HG02678 (cell line): Measurements from ENCODE around the gene FLYWCH1.
"Not testable (repeated sequence)": the region's sequence is repeated elsewhere in the genome, so short reads cannot be mapped to it uniquely, and the experiment has no call there.

Source experiments
- ATAC-seq: cut with Tn5 transposase; IDR thresholded peaks from one replicate; pipeline ENCODE4 v1.9.1; 2021; ENCODE audit warnings: mild to moderate bottlenecking, moderate library complexity; ENCODE audit not compliant: unreplicated experiment

FLYWCH1 gene

DNA sequence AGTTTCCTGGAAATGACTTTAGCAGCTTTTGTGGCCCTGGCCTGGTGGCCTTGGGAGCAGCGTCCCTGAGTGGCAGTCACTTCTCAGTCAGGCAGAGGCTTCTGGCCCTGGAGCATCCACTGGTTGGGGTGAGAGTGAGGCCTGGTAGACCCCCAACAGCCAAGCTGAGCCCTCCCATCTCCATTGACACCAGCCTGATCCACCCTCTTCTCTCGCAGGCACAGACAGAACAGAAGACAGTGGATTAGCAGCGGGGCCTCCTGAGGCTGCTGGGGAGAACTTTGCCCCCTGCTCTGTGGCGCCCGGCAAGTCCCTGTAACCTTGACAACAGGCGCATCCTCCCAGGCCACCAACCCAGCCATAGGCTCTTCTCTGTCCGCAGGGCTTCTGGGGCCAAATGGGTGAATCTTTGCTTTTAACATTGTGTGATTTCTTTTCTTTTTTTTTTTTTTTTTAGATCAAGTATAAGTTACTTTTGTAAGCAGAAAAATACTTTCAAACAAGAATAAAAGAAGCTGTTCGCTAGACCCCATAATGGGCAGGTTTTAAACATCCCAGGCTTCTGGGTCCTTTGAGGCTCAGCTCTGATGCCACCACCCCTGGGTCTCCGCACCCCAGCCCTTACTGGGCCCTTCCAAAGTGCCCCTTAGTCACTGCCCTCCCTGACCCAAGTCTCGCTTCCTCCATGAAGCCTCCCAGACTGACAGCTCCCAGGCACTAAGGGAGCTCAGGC is 12.7 kb upstream of the FLYWCH1 start:
- ATAC-seq: no peak

DNA sequence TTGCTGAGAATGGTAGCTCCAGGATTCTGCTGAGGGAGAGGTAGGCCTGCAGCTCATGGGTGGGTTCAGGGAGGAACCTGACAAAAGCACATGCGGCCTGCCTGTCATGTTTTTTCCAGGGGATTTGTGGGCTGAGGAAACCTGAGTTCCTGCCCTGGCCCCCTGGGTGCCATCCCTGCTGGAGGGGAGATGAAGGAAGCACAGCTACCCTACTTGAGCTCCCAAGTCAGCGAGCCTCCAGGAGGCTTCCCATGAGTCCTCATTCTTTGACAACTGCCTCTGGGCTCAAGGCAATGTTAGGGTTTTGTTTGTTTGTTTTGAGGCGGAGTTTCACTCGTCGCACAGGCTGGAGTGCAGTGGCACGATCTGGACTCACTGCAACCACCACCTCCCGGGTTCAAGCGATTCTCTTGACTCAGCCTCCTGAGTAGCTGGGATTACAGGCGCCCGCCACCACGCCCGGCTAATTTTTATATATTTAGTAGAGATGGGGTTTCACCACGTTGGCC is 12.1 kb upstream of the FLYWCH1 start:
- ATAC-seq: no peak

DNA sequence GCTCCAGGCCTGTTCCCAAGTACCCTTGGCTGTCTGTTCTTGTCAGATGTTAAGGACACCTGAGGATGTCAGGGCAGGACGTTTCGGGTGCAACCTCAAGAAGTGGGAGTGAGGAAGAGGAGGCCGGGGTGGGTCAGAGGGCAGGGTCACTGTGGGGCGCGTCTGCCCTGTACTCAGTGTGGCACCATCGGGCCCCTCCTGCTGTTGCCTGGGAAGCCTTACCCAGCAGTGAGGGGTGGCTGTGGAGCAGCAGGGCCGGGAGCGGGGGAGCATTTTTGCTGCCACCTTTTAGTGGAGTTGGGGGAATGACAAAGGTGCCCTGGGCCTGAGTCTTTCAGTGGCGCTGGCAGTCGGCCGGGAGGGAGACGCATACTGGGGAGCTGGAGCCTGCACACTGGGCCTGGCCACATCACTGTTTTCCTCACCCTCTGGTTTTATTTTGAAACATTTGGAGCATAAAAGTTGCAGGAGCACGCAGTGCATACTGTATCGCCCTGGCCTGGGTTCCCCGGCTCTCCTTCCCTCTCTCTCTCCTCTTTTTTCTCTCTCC is 11.1 kb upstream of the FLYWCH1 start:
- ATAC-seq: no peak

DNA sequence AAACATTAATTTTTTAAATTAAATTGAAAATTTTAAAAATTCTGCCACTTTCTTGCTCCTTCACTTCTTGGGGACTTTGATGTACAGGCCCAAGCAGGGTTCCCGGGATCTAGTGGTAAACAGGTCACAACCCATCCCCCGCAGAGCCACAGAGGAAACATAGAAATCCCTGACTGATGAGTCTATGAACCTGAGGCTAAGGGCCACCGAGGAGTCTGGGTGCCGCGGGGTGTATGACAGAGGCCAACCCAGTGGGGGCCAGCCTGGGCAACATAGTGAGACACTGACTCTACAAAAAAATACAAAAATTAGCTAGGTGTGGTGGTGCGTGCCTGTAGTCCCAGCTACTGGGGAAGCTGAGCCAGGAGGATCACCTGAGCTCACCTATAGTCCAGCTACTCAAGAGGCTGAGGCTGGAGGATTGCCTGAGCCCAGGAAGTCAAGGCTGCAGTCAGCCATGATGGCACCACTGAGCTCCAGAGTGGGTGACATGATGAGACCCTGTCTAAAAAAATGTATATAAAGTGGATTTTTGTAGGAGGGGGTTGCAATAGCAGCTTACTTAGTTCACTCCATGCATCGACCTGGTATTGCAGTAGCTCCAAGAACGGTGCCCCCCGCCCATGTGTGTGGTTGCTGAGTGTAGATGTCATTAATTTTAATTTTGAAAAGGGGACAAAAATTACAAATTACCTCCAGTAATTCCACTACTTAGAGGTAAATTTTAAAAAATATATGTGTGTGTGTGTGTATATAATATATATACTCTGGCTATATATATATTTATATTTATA is 9.2 kb upstream of the FLYWCH1 start:
- ATAC-seq: no peak

DNA sequence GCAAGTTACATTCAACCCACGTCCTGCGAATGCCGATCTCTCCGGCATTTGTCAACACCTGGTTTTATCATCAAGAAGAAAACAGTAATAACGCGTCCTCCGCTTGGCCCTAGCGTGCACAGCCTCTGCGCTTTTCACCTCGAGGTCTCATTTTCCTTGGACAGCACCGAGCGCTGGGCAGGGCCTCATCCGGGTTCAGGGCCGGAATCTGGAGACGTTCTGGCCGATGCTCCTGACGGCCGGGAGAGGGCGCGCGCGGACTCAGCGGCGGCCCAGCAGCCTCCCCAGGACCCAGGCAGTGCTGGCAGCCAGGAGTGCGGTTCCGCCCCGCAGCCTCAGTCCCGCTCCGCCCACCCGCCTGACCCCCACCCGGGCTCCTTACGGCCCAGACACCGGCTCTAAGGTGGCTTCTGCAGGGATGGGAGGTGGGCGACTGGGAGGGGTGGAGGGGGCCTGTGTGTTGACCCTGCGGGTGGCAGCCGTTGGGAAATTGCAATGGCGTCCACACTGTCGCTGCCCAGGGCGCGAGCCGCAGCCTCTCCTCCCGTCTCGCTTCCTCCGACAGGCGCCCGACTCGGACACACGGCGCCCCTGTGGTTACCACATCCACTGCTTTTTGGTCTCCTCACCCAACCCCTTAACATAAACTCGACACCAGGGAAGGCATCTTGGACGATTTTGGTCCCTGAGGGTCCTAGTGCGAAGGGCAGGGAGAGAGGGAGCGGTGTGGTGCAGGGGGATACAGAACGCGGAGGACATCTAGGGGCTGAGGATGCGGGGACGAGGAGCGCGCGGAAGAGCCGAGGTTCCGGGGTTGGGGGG is 7.4 kb upstream of the FLYWCH1 start:
- ATAC-seq: peak; percentile 48

DNA sequence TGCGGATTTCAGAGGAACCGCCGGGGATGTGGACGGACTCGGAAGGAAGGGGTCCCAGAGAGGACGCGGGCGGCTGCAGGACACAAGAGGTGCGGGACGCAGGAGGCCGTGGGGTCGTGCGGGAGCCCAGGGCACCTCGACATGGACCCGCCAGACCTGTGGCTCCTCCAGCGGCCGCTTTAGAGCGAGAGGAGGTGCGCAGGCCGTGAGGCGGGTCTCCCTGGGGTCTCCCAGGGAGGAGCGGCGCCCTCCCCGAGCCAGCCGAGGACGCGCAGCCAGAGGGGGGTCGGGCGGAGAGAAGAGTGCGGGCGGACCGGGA is 6.8 kb upstream of the FLYWCH1 start:
- ATAC-seq: no peak

DNA sequence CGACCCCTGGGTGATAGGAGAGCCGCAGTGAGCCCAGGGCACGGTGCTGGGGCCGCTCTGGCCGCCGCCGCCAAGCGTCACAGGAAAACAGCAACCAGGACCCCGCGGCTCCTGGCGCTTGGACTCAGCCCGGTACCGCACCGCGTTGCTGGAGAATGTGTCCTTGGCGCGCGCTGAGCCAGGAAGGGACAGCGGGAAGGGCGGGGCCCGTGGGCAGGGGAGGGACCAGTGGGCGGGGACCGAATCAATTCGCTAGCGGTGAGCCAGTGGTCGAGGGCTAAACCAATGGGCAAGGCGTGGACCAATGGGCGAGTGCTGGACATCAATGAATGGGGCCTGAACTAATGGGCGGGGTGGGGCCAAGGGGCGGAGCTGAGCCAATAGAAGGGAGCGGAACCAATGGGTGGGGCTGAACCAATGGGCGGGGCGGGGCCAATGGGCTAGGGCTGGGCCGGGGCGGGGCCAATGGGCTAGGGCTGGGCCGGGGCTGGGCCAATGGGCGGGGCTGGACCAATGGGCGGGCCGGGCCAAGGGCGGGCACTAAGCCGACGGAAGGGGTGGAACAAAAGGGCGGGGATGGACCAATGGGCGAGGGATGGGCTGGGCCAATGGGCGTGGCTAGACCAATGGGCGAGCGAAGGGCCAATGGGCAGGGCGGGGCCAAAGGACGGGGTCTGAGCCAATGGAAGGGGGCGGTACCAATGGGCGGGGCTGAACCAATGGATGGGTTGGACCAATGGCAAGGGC is 6.3 kb upstream of the FLYWCH1 start:
- ATAC-seq: peak; percentile 72

DNA sequence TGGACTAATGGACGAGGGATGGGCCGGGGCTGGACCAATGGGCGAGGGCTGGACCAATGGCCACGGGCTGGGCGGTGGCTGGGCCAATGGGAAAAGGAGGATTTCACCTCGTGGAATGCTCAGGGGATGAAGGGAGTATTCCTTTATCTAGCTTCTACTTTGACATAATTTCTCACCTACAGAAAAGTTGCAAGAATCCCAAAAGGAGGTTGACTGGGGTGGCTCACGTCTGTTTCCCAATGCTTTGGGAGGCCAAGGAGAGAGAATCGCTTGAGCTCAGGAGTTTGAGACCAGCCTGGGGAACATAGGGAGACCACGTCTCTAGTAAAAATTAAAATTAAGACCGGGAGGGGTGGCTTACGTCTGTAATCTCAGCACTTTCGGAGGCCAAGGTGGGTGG is 5.7 kb upstream of the FLYWCH1 start:
- no peak for ATAC-seq

DNA sequence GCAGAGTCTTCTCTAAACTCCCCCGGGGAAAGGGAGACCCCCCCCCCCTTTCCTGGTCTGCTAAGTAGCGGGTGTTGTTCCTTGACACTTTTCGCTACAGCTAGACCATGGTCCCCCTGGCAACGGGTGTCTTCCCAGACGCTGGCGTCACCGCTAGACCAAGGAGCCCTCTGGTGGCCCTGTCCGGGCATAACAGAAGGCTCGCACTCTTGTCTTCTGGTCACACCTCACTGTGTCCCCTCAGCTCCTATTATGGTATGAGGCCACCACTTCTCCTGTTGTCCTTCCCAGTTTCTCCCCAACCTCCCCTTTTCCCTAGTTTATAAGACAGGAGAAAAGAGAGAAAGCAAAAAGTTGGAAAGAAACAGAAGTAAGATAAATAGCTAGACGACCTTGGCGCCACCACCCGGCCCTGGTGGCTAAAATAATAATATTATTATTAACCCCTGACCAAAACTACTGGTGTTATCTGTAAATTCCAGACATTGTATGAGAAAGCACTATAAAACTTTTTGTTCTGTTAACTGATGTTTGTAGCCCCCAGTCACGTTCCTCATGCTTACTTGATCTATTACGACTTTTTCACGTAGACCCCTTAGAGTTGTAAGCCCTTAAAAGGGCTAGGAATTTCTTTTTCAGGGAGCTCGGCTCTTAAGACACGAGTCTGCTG is 4.5 kb upstream of the FLYWCH1 start:
- ATAC-seq: not testable (repeated sequence)

DNA sequence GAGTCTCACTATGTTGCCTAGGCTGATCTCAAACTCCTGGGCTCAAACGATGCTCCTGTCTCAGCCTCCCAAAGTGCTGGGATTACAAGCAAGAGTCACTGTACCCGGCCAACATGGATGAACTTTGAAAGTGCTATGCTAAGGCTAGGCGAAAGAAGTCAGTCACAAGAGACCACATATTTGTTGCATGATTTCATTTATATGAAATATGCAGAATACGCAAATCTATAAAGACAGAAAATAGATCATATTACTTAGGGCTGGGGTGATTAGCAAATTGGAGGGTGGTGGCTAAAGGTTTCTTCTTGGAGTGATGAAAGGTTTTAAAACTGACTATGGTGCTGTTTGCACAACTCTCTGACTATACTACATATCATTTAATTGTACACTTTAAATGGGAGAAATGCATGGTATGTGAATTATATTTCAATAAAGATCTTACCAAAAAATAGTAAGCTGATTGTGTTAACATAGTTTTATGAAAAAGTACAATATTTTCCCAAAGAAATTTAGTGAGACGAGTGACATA is 1.2 kb upstream of the FLYWCH1 start:
- ATAC-seq: no peak

DNA sequence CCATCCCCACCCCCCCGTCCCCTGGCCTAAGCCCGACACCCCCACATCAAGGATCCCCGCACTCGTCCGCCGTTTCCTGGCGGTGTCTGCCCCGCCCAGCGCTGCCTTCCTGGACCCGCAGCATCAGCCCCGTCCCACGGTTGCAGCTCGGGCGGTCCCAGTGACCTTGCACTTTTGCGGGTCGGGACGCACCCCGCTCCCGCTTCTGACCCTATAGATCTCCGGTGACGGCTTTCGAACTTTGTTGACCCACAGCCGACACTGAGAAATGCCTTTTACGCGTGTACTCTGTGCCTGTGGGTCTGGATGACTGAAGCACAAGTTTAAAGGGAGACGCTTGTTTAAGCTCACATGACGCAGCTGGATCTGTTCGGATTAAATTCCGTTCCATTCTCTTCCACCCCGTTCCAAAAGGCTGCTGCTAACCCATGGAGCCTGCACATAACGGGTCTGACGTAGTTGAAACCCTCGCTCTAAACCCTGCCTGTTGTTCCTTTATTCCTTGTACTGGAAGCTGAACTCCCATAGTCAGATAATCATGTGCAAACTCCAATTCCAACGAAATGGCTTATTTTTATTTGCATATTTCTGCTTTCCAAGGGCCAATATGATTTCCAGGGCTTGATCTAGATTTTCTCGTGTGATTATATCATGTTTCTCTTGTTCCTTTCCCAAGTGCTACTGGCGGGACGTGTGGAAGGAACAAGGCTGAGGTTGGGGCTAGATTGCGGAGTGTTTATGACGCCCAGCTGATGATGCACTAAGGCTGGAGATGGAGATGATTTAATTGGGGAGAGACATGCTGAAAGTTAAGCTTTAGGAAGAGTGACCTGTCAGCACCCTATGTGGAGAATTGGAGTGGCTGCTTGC is 834 bp downstream of the FLYWCH1 start:
- peak; percentile 28 for ATAC-seq

DNA sequence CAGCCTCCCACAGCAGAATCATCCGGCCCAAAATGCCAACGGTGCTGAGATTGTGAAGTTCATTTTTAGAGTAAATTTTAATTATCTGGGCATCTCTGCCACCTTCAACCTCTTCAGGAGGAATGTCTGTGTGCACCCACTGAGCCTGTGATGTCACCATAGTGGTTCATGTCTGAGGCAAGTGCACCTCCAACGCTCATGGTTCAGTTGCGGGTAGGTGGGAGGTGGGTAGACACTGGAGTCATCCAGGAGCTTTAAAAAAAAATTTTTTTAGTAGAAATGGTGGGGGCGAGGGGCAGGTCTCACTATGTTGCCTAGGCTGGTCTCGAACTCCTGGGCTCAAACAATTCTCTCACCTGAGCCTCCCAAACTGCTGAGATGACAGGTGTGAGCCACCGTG is 1.9 kb downstream of the FLYWCH1 start:
- no peak for ATAC-seq

DNA sequence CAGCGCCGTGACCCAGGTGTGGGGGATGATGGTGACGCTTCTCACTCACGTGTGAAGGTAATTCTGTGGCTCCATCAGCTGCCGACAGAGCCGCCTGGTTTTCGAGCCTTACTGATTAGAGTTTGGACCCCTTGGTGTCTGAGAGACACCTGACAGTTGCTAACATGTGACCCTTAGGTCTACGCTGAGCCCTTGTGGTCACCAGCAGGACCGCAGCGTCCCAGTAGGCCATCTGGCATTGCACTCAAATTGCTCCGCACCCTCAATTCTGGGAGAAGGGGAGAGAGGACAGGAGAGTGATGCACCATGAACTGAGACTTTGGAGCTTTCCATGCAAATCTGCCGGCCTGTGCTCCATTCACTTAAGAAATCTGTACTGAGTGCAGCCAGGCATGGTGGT is 2.5 kb downstream of the FLYWCH1 start:
- ATAC-seq: no peak

DNA sequence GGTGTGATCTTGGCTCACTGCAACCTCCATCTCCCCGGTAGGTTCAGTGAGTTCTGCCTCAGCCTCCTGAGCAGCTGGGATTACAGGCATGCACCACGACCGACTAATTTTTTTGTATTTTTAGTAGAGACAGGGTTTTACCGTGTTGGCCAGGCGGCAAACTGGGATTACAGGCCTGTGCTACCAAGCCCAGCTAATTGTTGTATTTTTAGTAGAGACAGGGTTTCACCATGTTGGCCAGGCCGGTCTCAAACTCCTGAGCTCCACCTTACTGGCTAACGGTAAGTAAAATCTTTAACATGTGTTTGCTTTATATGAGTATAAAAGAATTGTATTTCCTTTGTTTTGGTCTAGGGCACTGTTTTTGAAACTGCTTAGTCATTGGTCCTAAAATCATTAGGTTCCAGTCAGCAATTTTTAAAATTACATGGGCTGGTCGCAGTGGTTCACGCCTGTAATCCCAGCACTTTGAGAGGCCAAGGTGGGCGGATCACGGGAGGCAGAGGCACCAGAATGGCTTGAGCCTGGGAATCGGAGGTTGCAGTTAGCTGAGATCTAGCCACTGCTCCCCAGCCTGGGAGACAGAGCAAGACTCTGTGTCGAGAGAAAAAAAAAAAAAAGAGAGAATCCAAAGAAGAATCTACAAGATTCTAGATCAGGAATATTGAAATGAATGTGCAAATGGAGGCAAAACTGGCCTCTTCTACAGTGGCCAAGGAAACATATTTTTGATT is 3.6 kb downstream of the FLYWCH1 start:
- no peak for ATAC-seq

DNA sequence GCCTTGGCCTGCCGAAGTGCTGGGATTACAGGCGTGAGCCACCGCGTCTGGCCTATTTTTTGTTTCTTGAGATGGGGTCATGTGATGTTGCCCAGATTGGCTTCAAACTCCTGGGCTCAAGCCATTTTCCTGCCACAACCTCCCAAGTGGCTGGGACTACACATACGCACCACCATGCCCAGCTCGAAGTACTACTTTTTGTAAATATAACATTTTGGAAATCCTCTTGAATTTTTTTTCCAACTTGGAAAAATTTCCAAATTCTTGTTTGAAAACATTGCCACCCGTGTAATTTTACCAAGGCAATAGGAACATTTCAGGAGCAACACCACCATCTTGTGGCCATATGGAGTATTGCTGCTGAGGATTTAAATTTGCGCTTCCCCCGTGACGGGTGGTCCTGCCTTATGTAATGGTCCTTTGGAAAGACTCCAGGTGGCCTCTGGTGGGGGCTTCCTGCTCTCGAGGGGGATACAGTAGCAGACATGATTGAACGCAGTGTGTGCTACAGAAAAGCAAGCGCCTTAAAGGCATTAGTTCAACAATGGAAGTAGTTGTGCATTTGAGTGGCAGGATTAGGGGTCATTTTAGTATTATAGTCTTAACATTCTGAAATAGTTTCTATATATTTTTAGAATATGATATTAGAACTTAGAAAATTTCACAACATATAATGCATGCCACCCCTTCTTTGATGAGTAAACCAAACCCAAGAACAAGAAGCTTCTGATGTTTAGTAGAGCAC is 8.0 kb downstream of the FLYWCH1 start:
- ATAC-seq: no peak

DNA sequence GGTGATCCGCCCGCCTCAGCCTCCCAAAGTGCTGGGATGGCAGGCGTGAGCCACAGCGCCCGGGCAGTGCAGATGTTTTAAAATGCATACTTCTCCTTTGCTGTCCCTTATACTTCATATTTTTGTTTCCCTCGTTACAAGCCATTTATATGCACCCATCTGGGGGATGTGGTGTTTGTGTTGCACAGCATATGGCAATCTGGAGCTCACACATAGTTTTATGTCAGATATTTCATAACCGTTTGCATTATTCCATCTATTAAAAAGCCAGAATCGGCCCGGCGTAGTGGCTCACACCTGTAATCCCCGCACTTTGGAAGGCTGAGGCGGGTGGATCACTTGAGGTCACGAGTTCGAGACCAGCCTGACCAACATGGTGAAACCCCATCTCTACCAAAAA is 11.8 kb downstream of the FLYWCH1 start:
- ATAC-seq: no peak
